ENCODE data around the gene COL9A3.
A peak's percentile ranks its signal among the peaks of the same experiment; 100 is the strongest.
"Not testable (repeated sequence)": the region's sequence is repeated elsewhere in the genome, so short reads cannot be mapped to it uniquely, and the experiment has no call there.

- TF ChIP-seq, protein P1, sequence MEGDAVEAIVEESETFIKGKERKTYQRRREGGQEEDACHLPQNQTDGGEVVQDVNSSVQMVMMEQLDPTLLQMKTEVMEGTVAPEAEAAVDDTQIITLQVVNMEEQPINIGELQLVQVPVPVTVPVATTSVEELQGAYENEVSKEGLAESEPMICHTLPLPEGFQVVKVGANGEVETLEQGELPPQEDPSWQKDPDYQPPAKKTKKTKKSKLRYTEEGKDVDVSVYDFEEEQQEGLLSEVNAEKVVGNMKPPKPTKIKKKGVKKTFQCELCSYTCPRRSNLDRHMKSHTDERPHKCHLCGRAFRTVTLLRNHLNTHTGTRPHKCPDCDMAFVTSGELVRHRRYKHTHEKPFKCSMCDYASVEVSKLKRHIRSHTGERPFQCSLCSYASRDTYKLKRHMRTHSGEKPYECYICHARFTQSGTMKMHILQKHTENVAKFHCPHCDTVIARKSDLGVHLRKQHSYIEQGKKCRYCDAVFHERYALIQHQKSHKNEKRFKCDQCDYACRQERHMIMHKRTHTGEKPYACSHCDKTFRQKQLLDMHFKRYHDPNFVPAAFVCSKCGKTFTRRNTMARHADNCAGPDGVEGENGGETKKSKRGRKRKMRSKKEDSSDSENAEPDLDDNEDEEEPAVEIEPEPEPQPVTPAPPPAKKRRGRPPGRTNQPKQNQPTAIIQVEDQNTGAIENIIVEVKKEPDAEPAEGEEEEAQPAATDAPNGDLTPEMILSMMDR (IDR thresholded peaks at IDR 0.05) = peak; percentile 87
- not testable (repeated sequence) for TF ChIP-seq POLR2AphosphoS5 (IDR thresholded peaks at IDR 0.05; ENCODE audit: low read depth, low read length)
Measured at GRCh38 chr20:62873681-62874031, 56.8 kb downstream of the COL9A3 start.
